Stimulated activated CD8-positive, alpha-beta memory T cell treated with anti-CD3 and anti-CD28 coated beads, Interleukin-7, amount 100 ng/mL, for 4 hours (primary cell): ENCODE measurements around the gene ARL15.
"Not testable (repeated sequence)": the region's sequence is repeated elsewhere in the genome, so short reads cannot be mapped to it uniquely, and the experiment has no call there.

Experiments
- DNase-seq, 2 donors: peaks; one replicate each; pipeline ENCODE4 v3.0.0-alpha.2; 2020; ENCODE audit warnings: low read depth in 2 of 2

ARL15 gene

DNA sequence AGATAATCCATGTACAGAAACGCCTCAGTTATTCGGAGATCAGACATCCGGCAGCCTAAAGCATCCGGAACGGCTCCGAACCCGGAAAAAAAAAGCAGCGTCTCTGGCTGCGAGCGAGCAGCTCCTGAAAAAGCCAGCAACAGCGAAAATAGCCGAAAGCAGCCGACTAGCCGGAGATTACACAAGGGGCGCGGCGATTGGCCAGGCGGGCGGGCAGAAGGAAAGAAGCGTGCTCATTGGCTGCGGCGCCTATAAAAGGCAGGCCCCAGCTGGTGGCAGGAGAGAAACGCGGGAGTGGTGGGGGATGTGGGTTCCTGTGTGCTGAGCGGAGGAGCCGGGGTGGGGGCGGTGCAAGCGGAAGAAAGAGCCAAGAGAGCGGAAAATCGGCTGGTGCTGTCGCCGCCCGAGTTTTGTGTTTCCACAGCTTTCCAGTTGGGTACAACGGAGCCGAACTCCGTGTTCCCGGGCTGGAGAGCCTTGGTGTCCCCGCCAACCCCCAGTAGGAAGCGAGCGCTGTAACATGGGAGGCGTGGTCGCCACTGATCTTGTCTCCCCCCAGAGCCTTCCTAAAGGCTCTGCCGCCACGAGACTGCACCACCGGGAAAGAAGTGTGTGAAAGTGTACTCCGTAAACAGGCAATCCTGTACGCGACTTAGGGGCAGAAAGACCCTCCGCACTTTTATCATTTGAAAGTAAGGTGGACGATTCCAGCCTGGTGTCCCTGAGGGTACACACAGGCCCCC, at the start of gene ARL15:
Gene ARL15 (minus strand): TSS at position 141 of the 743 bp plus-strand sequence.
- DNase-seq = peak; percentile 96

DNA sequence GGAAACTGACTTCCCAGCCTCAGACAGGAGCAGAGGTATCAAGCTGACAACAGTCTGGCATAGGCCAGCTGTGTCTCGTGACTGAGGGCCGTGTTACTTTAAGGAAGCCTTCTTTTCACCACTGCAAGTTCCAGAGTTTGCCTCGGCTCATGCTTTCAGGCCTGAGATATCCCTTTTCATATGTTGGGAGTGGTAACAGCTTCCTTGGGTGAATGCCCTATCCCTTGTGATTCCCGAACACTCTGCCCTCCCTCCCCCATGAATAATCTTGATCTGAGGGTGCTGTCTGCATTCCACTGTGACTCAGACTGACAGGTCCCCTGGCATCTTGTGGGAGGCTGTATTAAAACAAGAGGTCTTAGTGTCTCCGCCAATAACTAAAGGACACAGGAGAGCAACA, 49.7 kb upstream of the ARL15 start:
- no peak for DNase-seq

DNA sequence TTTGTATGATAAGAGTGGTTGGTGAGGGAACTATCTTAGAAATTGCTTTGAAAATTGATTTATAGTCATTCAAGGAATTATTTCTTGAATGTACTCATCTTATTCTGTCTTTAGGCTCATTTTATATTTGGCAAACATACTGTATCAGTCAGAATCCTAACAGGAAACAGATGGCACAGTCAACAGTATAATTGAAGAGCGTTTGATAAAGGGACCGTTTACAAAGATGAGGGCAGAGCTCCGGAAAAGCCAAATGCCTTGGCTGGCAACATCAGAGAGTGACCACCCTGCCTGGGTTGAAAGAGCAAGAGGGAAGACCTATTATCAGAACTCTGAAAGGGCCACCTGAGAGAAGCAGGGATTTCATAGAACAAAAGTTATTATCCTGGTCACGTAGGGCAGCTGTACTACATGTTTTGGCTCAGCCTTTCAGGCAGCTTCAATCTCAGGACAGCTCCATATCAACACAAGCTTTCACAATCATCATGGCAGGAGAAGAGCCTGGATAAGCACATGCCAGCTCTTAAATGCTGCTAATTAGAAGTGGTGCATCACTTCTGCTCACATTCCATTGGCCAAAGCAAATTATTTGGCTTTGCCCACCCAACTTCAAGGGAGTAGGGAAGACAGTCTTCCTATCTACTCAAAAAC, 47.2 kb upstream of the ARL15 start:
- DNase-seq = no peak

DNA sequence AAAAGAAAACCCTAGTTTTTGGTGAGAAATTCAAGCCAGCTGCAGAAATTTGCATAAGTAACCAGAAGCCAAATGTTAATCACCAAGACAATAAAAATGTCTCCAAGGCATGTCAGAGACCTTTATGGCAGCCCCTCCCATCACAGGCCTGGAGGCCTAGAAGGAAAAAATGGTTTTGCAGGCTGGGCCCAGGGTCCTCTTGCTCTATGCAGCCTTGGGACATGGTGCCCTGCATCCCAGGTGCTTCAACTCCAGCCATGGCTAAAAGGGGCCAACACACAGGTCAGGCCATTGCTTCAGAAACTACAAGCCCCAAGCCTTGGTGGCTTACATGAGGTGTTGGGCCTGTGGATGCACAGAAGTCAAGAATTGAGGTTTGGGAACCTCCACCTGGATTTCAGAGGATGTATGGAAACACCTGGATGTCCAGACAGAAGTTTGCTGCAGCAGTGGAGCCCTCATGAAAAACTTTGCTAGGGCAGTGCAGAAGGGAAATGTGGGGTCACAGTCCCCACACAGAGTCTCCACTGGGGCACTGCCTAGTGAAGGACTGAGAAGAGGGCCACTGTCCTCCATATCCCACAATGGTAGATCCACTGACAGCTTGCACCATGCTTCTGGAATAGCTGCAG, 43.7 kb upstream of the ARL15 start:
- not testable (repeated sequence) for DNase-seq

DNA sequence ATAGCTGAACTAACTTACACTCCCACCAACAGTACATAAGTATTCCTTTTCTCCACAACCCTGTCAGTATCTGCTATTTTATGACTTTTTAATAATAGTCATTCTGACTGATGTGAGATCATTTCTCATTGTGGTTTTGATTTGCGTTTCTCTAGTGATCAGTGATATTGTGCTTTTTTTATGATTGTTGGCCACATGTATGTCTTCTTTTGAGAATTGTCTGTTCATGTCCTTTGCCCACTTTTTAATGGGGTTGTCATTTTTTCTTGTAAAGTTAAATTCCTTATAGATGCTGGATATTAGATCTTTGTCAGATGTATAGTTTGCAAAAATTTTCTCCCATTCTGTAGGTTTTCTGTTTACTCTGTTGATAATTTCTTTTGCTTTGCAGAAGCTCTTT, 42.2 kb upstream of the ARL15 start:
- DNase-seq = not testable (repeated sequence)

DNA sequence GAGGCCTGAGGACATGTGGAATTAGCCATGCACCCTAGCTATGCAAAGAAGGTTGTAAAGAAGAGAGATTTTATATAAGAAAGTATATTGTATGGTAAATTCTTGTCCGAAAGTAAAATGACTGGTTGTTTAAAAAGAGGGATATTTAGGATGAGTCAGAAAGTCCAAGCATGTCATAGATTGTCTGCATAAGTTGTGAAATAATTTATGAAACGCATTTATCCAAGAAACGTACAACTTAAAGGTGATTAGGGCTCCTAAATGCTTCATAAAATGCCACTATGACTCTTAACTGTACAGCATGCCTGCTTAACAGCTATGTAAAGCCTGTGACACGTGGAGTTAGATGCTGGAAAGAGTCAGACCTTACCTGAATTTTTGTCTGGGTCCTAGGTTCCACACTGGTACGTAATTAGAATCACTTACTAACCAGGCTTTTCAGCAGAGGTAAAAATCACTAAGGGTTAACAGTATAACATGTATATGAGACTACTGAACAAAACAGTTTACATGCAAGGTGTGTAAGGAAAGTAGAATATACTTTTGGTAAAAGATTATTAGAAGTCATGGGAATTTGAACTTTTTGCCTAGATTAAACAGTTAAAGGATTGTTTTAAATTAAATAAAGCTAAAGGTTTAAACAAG, 37.0 kb upstream of the ARL15 start:
- no peak for DNase-seq

DNA sequence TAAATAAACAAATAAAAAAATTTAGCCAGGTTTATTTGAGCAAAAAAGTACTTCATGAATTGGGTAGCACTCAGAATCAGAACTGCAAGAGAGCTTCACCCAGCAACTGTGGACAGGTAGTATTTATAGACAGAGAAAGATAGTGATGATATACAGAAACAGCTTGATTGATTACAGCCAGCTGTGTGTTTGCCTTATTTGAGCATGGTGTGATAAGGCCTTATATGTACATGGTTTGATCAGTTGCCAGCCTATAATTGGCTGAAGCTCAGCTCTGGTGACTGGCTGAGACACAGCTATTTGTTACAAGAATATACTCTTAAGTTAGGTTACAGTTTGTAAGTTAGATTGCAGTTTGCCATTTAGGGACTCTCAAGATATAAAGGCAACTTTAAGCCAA, 34.3 kb upstream of the ARL15 start:
- DNase-seq = no peak

DNA sequence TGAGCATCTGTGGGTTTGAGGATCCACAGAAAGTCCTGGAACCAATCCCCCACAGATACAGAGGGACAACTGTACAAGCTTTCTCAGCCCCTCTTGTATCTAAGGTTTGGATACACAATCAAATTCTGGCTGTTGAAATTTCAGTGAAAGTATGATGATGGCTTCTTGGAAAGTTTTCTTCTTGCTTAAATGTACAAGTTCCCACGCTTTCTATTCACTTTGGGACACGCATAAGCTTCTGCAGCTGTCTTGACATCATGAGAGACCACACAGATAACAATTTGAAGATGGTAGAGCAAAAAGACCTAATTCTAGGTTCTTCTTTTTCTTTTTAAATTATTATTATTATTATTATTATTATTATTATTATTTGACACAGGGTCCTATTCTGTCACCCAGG, 31.6 kb upstream of the ARL15 start:
- no peak for DNase-seq

DNA sequence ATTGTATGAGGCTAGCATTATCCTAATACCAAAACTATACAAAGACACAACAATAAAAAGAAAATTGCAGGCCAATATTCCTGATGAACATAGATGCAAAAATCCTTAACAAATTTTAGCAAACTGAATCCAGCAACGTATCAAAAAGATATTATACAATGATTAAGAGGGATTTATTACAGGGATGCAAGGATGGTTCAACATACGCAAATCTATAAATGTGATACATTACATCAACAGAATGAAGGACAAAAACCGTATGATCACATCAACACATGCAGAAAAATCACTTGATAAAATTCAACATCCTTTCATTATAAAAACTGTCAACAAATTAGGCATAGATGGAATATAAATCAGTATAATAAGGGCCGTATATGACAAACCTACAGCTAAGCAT, 27.1 kb upstream of the ARL15 start:
- no peak for DNase-seq

DNA sequence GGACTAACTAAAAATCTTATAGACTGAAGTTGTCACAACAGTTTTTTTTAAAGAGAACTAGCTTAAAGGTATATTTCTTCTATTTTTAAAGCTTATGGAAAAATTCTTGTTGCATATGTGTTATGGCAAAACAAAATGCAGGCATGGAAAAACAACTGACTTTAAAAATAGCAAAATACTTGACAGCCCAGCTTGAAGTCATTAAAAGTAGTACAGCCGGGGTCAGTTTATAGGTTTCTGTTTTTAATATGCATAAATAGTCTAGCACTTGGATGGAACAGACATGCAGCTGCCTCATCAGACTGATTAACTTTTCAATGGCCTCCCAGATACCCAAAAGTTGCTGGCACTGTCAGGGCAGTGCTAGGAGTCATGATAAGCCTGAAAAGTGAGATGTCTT, 22.3 kb upstream of the ARL15 start:
- no peak for DNase-seq

DNA sequence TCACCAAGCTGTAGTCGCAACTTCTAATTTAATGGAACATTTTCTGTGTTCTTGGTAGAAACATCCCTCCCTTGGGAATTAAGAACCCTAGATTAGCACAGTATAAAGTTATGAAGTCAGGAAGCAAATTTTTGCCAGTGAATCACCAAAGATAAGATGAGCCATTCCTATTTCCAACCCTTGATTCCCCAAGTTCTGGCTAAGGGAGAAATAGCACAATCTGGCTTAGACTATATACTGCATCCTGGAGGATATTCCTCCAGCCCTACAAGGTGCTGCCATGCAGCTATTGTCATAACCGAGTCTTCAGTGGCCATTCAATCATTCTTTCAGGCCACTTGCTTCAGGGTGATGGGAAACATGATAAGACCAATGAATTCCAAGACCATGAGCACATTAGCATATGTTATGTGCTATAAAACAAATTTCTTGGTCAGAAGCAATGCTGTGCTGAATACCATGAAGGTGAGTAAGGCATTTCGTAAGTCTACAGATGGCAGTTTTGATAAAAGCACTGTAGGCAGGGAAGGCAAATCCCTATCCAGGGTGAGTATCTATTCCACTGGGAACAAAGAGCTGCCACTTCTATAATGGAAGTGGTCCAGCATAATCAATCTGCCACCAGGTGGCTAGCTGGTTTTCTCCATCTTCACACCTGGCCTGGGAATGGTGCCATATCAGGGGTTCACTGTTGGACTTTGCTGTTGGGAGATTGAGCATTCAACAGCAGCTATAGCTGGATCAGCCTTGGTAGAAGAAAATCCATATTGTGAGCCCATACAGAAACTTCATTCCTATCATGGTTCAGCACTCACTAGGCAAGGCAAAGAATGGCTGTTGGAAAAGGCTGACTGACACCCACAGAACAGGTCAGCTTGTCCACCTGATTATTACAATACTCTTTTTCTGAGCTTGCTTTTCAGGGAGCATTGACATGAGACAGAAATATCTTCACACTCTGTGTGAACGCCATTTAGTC, 19.6 kb upstream of the ARL15 start:
- DNase-seq = no peak

DNA sequence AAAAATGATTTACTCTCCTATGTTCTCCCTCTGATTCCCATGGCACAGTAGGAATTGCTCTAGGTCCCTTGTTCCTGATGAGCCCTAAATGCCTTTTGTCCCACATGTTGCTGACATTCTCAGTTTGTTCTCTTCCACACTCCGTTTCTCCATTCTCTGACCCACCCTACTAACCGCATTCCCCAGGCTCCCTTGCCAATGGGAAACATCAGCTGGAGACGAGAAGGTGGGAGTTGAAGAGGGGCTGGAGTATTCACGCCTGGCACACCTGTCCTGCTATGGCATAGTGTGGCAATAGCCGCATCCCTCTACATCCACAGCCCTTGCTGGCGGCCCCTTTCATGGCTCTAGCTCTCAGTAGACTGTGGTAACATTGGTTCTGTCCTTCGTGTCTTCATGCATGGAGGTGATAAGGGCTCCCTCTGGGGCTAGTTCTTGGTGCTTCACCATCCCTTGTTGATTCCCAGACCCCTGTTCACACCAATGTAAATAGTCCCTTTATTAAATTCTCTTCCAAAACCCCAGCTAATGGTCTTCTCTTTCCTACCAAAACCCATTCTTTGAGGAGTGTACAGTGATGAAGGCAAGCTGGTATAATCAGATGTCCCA, 16.4 kb upstream of the ARL15 start:
- no peak for DNase-seq

DNA sequence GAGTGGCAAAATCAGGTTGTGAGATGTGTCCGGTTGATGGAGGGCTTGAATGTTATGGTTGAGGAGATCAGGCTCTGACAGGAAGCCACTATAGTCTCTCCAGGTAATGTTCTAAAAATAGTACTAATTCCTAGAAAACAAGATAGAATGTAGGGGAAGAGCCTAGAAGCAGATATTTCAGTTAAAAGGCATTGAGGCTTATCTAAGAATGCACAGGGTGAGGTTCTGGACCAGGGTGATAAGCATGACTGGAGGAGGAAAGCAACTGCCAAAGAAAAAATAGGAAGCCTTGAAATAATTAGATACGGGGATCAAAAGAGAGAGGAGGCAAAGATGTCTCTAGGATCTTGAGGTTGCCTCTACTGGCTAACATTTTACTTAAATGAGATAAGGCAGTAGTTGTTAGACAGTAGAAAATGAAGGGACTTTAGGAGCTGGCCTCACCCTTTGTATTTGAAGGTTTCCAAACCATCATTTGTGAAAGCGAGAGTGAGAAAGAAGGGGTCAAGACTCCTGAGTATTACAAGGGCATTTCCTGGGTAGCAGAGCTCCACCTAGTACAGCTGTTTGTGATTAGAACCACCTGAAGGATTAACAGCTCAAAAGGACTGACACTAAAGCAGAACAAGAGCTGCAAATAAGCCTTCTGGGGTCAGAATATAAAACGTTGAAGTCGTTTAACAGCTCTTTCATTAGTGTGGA, 15.4 kb upstream of the ARL15 start:
- no peak for DNase-seq

DNA sequence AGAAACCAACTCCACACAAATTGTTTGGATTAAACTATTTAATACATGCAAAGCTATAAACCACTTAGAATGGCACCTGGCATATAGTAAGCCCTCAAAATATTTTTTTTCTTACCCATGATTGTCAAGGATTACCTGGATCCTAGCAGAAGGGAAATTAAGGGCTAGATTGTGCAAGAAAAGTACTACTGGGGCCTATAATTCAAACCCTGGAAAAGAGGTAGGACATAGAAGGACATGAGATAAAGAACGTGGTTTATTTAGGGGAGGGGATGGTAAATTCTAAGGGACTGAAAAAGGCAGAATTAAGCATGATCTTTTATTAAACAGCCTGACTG, 14.9 kb upstream of the ARL15 start:
- no peak for DNase-seq

DNA sequence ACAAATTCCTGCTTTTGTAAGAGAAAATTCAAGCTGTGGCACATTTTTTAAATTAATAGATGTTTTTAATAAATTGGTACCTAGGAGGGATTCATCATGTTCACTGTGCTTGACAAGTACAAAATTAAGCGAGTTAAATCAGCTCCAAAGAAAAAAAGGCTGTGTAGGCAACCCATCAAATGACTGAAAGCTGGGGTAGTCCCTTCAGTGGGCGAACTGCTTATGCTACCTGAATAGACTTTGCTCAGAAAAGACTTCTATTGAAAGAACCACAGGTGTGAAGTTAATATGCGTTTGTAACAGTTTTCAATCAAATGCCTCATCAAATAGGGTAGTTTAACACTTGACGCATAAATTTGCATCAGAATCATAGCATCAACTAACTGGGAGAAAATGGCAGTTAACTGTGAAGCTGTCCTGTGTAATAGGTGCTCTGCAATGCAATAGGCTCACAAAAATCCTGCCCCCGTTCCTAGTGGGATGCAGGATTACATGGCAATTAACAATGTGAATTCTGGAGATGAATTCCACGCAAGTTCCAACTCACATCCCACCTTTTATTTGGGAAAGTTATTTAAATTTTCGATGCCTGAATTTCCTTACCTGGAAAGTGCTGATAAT, 14.4 kb upstream of the ARL15 start:
- no peak for DNase-seq

DNA sequence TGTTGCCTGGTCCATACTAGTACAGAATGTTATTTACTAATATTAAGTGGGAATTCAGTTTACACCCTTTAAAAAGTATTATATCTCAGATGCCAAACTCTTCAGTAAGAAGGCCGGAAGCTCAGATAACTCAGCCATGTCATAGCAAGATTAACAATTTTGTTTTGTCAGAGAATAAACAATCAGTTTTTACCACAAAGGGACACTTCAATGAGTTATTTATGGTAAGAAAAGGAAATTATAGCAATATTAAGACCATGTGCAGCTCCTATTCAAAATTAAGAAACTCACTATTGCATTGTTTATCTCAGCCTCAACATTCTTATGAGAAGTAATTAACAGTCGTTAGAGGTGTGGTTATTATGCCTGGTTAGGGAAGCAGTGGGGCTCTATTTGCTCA, 13.1 kb upstream of the ARL15 start:
- DNase-seq = no peak

DNA sequence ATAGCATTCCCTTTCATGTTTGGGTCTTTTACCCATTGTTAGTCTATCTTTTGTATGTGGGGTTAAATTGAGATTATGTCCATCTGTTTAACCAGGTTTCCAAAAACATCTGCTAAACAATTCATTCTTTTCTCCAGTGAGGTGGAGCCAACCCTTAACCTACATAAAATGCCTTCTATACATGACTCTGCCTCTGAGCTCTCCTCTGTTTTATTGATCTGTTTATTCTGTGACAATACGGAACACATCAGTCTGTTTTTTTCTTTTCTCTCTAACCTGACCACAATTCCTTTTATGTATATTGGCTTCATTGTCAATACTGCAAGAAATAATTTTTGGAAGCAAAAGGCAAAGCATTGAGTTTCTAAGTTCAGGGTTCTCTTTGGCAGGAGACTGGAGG, 9.9 kb upstream of the ARL15 start:
- no peak for DNase-seq

DNA sequence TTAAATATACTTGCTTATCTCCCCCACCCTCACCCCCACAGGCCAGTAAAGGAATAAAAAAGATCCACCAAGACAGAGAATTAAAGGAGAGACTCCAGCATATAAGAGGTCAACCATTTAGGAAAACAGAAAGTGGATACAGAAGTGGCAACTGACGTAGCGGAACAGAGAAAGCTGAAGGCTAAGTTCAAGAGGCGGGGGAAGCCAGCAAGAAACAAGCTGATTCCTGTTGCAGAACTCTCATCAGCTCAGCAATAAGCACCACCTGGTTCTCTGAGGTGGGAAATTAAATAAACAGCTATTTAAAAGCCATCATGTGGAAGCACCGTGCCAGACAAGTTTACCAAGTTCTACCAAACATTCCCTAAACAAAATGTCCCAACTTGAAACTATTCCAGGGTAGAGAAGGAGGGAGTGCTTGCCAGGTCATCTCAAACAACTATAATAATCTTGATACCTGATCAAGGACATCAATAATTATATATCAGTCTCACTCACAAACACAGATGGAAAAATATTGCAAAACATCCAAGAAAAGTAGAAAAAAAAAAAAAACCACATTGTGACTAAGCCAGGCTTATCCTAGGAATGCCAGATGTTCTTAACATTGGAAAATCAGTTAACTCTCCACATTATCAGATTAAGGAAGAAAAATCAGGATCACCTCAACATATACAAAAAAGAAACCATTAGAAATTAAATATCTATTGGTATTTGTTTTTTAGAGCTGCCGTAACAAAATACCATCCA, 7.3 kb upstream of the ARL15 start:
- no peak for DNase-seq
